Measurements from ENCODE around the gene ZNF148.

GRCh38 chr3:125245521-125245920, 129.6 kb downstream of the ZNF148 start:
- no peak for TF ChIP-seq CTCF (IDR thresholded peaks at IDR 0.05)
- TF ChIP-seq POLR2A (IDR thresholded peaks at IDR 0.05) = no peak

Measured in upper lobe of left lung (tissue), 4 donors.